ENCODE results near the gene MOCS3. TPM values are rescaled to one million over a fixed set of nuclear protein-coding genes. Genes with fewer than 3 reads are reported as not detected.

The MOCS3 gene
- total and polyA plus RNA-seq, 2 donors (not counting 1 experiment from before 2014, with no cell fraction given): 0.91 to 7.6 TPM

DNA sequence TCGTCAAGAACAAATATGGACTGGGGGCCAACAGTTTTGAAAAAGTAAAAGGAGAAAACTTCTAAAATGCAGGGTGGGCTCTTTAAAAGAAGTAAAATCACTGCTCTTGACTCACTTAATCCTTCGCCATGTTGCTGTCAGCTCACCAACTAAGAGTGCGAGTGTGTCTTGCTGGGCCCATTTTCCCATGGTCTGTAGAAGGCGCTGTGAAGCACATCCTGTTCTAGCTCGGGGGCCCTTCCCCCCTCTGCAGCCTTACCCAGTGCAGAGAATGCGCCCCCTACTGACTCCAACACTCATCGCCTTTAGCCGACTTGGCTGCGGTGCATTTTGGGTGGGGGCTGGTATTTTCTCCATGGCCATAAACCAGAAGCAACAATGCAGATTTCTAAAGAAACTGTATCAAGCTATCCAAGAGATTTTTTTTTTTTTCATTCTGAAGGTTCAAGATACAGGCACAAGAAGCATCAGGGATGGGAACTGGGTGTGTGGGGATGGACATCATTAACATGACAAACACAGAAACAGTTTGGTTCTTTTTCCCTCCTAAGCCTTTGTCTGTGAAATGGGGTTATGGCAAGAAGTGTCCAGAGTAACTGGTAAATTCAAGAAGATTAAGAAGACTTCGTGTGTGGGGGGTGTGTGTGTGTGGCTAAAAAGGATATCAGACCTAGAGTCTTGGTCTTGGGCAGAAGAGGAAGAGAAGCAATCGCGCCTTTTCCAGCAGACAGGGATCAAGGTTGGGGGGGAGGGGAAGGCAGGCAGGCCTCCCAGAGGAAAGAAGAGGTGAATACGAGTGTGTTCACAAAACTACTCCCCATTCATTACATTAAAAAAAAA, 29.1 kb upstream of the MOCS3 start:
- Histone ChIP-seq H3K4me3 (ENCODE audit: control extremely low read depth in 1 of 5, extremely low read depth in 1 of 5, insufficient read depth in 1 of 5, low read depth in 2 of 5, low read length in 4 of 5) (peak overlapping the region; percentile 62 to 85 (median 76)), H2AFZ (ENCODE audit: insufficient read depth, low read depth, low read length, poor library complexity, severe bottlenecking) (no peak overlapping the region), H3K36me3 (replicated peaks in 1 of 2; ENCODE audit: control extremely low read depth in 1 of 2, control insufficient read depth in 1 of 2, extremely low read depth in 1 of 2, insufficient read depth in 2 of 2, low read length in 1 of 2) (peaks cover 0 to 47% of the 10 kb centered on the region in 2 experiments), H4K20me1 (ENCODE audit: control insufficient read depth, insufficient read depth, low read length, poor library complexity, severe bottlenecking) (peaks cover 28% of the 10 kb centered on the region), H3K27me3 (replicated peaks in 1 of 4; ENCODE audit: control extremely low read depth in 1 of 4, control insufficient read depth in 3 of 4, insufficient read depth in 4 of 4, low read length in 3 of 4) (no peaks in the 10 kb centered on the region), H3K4me1 (ENCODE audit: control insufficient read depth in 2 of 2, insufficient read depth in 2 of 2, low read length in 2 of 2) (peaks cover 24 to 28% of the 10 kb centered on the region in 2 donors), H3K9ac (ENCODE audit: low read length) (peak overlapping the region; percentile 67), H3K79me2 (ENCODE audit: control insufficient read depth, insufficient read depth, low read length) (peaks cover 59% of the 10 kb centered on the region), H3K9me3 (ENCODE audit: control extremely low read depth in 1 of 3, control insufficient read depth in 2 of 3, insufficient read depth in 1 of 3, low read length in 2 of 3) (no peaks in the 10 kb centered on the region), H3K4me2 (replicated peaks; ENCODE audit: low read depth, low read length, poor library complexity, severe bottlenecking) (peak overlapping the region; percentile 83), H3K27ac (ENCODE audit: low read length in 2 of 2) (peak overlapping the region; percentile 62 to 68)
- ATAC-seq (ENCODE audit: low read depth) (peak; percentile 55), DNase-seq (peak; percentile 95)
- H3K4me1 Mint-ChIP-seq: peaks cover 53% of the 10 kb centered on the region
- WGBS (ENCODE audit: insufficient coverage): 0% methylated on average over 3 of the region's 13 CpGs
- TF ChIP-seq EZH2 (IDR thresholded peaks at IDR 0.05; ENCODE audit: borderline replicate concordance, insufficient read depth, low read depth, low read length, poor library complexity, severe bottlenecking): no peak
- TF ChIP-seq, protein P1, sequence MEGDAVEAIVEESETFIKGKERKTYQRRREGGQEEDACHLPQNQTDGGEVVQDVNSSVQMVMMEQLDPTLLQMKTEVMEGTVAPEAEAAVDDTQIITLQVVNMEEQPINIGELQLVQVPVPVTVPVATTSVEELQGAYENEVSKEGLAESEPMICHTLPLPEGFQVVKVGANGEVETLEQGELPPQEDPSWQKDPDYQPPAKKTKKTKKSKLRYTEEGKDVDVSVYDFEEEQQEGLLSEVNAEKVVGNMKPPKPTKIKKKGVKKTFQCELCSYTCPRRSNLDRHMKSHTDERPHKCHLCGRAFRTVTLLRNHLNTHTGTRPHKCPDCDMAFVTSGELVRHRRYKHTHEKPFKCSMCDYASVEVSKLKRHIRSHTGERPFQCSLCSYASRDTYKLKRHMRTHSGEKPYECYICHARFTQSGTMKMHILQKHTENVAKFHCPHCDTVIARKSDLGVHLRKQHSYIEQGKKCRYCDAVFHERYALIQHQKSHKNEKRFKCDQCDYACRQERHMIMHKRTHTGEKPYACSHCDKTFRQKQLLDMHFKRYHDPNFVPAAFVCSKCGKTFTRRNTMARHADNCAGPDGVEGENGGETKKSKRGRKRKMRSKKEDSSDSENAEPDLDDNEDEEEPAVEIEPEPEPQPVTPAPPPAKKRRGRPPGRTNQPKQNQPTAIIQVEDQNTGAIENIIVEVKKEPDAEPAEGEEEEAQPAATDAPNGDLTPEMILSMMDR (IDR thresholded peaks at IDR 0.05): peak; percentile 95
- peak overlapping the region; percentile 92 for H3K4me3 Mint-ChIP-seq
- H3K27me3 Mint-ChIP-seq: no peaks in the 10 kb centered on the region
- intact Hi-C loops (cut with micrococcal nuclease): loop anchor here (1.0 to 5.0 kb wide), 5 partner anchors 37 to 812 kb away; partner anchors contain the start of gene PARD6B
- H3K9me3 Mint-ChIP-seq (ENCODE audit: insufficient read depth): no peaks in the 10 kb centered on the region
- CTCF ChIA-PET: interaction anchor here (0.5 to 16.7 kb wide), 30 partner anchors 9 to 417 kb away, joined by 3 to 390 read pairs (median 4); partner anchors contain the start of genes BCAS4, DPM1 and MOCS3
- POLR2A ChIA-PET: interaction anchor here (0.8 to 4.9 kb wide), 6 partner anchors 29 to 137 kb away, joined by 3 to 123 read pairs (median 8); partner anchors contain the start of genes BCAS4, DPM1 and MOCS3
- H3K27ac Mint-ChIP-seq: peak overlapping the region; percentile 91

Measured in B cell (primary cell).